CD8-positive, alpha-beta memory T cell (primary cell): ENCODE results near the gene CHKA. TPM values are rescaled to one million over a fixed set of nuclear protein-coding genes. Genes with fewer than 3 reads are reported as not detected.

Experiments
- CTCF ChIA-PET: fragments of 350-600 bp; sonication (Branson Sonifier 250); formaldehyde crosslinking; loops from one replicate; lab custom pipeline; 2021; ENCODE audit warnings: antibody characterized with exemption; lab: Charles Lee
- POLR2A ChIA-PET: fragments of 350-600 bp; sonication (Branson Sonifier 250); formaldehyde crosslinking; loops from one replicate; lab custom pipeline; 2021; ENCODE audit warnings: antibody characterized with exemption; lab: Charles Lee
- DNase-seq, 5 donors: peaks; one replicate each; pipeline versions ENCODE4 v3.0.0 to v3.0.0-alpha.2; 2020 to 2022; ENCODE audit warnings: mixed read lengths in 1 of 5
- H3K27ac ChIP-seq: one replicate; pipeline ENCODE4 v1.7.0; 2013; ENCODE audit warnings: low read depth, mild to moderate bottlenecking, low read length, moderate library complexity
- H3K27me3 ChIP-seq: 2 replicates; pipeline ENCODE4 v1.7.0; 2013; ENCODE audit warnings: low read length, mild to moderate bottlenecking; ENCODE audit not compliant: insufficient read depth, poor library complexity, severe bottlenecking
- H3K36me3 ChIP-seq: 2 replicates; pipeline ENCODE4 v1.7.0; 2013; ENCODE audit warnings: mild to moderate bottlenecking, low read length, moderate library complexity; ENCODE audit not compliant: insufficient read depth
- H3K4me1 ChIP-seq: 2 replicates; pipeline ENCODE4 v1.7.0; 2013; ENCODE audit warnings: mild to moderate bottlenecking, low read length, moderate library complexity; ENCODE audit not compliant: insufficient read depth
- H3K4me3 ChIP-seq: 2 replicates; pipeline ENCODE4 v1.7.0; 2013; ENCODE audit warnings: mild to moderate bottlenecking, low read length
- H3K9me3 ChIP-seq: 2 replicates; pipeline ENCODE4 v1.7.0; 2013; ENCODE audit warnings: mild to moderate bottlenecking, low read length
- H3K27ac Mint-ChIP-seq, 8 donors: one replicate each; pipeline ENCODE4 v1.8.0; 2020 to 2021; ENCODE audit warnings: mixed read lengths in 8 of 8, mild to moderate bottlenecking in 6 of 8, inconsistent platforms in 3 of 8, moderate library complexity in 3 of 8
- H3K27me3 Mint-ChIP-seq, 2 donors: one replicate each; pipeline ENCODE4 v1.8.0; 2020 to 2021; ENCODE audit warnings: mixed read lengths in 2 of 2, mild to moderate bottlenecking in 1 of 2, moderate library complexity in 1 of 2
- H3K36me3 Mint-ChIP-seq, 3 donors: one replicate each; pipeline ENCODE4 v1.8.0; 2020 to 2021; ENCODE audit warnings: mixed read lengths in 3 of 3, inconsistent platforms in 1 of 3, mild to moderate bottlenecking in 1 of 3
- H3K4me1 Mint-ChIP-seq, 3 donors: one replicate each; pipeline ENCODE4 v1.8.0; 2020 to 2021; ENCODE audit warnings: mixed read lengths in 3 of 3, inconsistent platforms in 1 of 3, mild to moderate bottlenecking in 1 of 3
- H3K4me3 Mint-ChIP-seq, 7 donors: one replicate each; pipeline ENCODE4 v1.8.0; 2020 to 2021; ENCODE audit warnings: mixed read lengths in 7 of 7, mild to moderate bottlenecking in 6 of 7, moderate library complexity in 4 of 7, inconsistent platforms in 2 of 7
- H3K9me3 Mint-ChIP-seq, 5 donors: one replicate each; pipeline ENCODE4 v1.8.0; 2020 to 2022; ENCODE audit warnings: mixed read lengths in 5 of 5, mild to moderate bottlenecking in 3 of 5, moderate library complexity in 2 of 5, inconsistent platforms in 1 of 5
- polyA plus RNA-seq: library from polyadenylated mRNA; unstranded; fragments of 300-500 nt; fragmentation: Illumina TruSeq; gene quantifications from one replicate; pipeline ENCODE4 v1.2.3, GENCODE V29; 2021
- total RNA-seq, 2 experiments: library from RNA; stranded (reverse); gene quantifications; one replicate each; pipeline ENCODE4 v1.2.3, GENCODE V29; 2021

The CHKA gene
- total and polyA plus RNA-seq, 3 experiments from 2014 or later, result 3.1 to 14.0 (median 11.6) TPM

DNA sequence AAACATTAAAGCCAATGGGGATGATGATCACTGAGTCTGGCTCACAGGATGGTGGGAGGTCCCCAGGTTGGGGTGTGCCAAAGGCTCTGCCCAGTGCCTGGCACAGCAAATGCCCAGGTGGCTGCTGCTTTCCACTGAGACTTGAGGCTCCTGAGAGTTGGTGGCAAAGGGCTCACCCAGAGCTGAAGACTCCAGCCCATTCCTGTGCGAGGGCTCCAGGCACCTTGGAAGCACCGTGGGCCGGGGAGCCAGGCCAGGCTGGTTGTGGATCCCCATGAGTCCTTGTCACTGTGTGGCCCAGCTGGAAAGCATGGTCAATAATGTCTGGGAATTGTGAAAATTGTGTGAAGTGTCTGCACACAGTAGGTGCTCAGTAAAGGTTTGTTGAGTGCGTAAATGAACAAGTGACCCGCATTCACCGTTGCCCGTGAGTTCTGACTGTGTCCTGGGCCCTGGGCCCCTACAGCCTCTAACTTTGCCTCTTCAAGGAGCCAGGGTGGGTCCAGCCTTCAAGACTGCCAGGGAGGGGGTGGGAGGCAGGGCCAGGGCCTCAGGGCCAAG is 114.5 kb downstream of the CHKA start:
- Mint-ChIP-seq H3K27me3 (peaks cover 0 to 4% of the 10 kb centered on the region in 2 donors), H3K9me3 (no peaks in the 10 kb centered on the region), H3K4me3 (peak overlapping the region in 5 of 7 donors; percentile 29 to 59 (median 32)), H3K27ac (no peak overlapping the region), H3K36me3 (no peaks in the 10 kb centered on the region), H3K4me1 (peaks cover 16 to 34% (median 16%) of the 10 kb centered on the region in 3 donors)
- CTCF ChIA-PET, result no interaction called here
- H3K36me3 ChIP-seq, result no peaks in the 10 kb centered on the region
- POLR2A ChIA-PET, result no interaction called here
- H3K27me3 ChIP-seq, result no peaks in the 10 kb centered on the region
- H3K9me3 ChIP-seq, result no peaks in the 10 kb centered on the region
- no peak overlapping the region for H3K4me3 ChIP-seq
- H3K4me1 ChIP-seq, result peaks cover 9% of the 10 kb centered on the region
- no peak for DNase-seq
- H3K27ac ChIP-seq, result no peak overlapping the region

DNA sequence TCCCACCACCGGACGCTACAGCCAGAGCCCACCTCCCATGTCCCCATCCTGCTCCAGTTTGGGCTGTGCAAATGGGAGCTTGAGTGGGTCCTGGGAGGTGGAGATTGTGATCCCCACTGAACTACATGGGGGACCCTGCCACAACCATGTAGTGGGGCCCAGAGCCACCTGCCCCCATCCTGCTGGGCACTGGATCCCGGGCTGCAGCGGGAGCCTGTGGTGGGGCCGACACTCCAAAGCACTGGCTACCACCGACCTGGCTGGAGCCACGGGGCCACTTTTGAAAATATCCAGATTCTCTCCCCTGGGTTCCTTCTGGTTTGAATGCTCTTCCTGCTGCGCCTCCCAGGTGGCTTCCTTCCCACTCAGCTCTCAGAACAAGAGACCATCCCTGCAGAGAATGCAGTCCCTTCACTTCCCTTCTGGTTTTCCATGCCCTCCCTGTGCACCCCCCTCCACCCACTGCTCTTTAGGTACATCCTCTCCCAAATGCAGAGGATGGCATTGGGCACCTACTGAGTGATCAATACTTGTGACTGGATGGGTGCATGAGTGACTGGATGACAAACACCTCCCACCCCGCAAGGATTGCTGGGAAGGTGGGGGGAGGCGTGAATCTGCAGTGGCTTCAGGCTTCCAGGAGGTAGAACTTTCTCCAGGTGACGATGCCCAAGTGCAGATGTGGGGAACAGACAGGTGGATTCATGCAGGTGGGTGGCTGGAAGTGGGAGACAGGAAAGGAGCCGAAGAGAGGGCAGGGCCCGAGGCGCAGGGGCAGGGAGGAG is 116.4 kb downstream of the CHKA start:
- Histone ChIP-seq H3K4me3 (peak overlapping the region; percentile 56), H3K4me1 (peaks cover 9% of the 10 kb centered on the region), H3K27ac (peak overlapping the region; percentile 51), H3K36me3 (no peaks in the 10 kb centered on the region), H3K27me3 (no peaks in the 10 kb centered on the region), H3K9me3 (no peaks in the 10 kb centered on the region)
- Mint-ChIP-seq H3K27ac (peak overlapping the region in 6 of 8 donors; percentile 78 to 91 (median 84)), H3K4me1 (peaks cover 16 to 36% (median 16%) of the 10 kb centered on the region in 3 donors), H3K9me3 (no peaks in the 10 kb centered on the region), H3K27me3 (no peaks in the 10 kb centered on the region), H3K4me3 (peak overlapping the region; percentile 83 to 92 (median 88)), H3K36me3 (no peaks in the 10 kb centered on the region)
- ChIA-PET CTCF (interaction anchor here (1.1 kb wide), 1 partner anchor 49 kb away, joined by 4 read pairs; no protein-coding TSS in a partner anchor), POLR2A (no interaction called here)
- DNase-seq, result no peak

DNA sequence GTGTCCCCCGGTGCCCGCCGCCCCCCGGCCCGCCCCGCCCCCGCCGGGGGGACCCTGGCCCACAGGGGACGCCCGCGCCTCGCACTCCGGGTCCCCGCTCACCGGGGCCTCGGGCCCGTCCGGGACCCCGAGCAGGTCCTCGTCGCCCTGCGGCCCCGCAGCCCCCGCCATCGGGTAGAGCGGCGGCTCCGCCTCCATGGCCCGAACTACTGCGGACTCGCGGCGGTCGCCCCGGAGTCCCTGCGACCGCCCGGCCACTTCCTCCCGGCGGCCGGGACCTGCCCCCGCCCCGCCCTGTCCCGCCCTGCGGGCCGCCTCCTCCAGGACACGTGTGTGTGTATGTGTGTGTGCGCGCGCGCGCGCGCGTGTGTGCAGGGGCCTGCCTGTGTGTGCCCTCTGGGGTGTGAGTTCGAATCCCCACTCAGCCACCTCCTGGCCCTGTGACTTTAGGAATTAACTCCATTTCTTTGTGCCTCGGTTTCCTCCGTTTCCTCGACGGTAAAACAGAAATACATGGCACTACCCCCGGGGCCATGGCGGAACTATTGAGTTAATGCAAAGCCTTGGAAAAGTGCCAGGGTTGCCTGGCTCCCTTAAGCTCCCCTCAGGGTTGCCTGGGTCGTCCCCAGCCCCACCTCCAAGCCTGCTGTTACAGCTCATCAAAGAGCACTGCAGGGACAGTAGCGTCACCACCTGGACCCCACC is 117.2 kb downstream of the CHKA start, which contains the start of gene UNC93B1:
Gene UNC93B1, minus strand, starts transcription at position 252 of the 705 bp plus-strand sequence. Its CDS starts 54 bp downstream, at position 198.
- POLR2A ChIA-PET, result interaction anchor here (1.6 kb wide), 1 partner anchor 35 kb away, joined by 4 read pairs; the partner anchor contains the start of gene TCIRG1

GRCh38 chr11:68002938-68003845 is 118.0 kb downstream of the CHKA start:
- Mint-ChIP-seq H3K27me3 (no peaks in the 10 kb centered on the region), H3K27ac (peak overlapping the region in 7 of 8 donors; percentile 64 to 91 (median 83)), H3K4me1 (peaks cover 21 to 34% (median 21%) of the 10 kb centered on the region in 3 donors), H3K4me3 (peak overlapping the region; percentile 71 to 87 (median 80)), H3K9me3 (no peaks in the 10 kb centered on the region), H3K36me3 (no peaks in the 10 kb centered on the region)
- H3K36me3 ChIP-seq, result no peaks in the 10 kb centered on the region
- peaks cover 9% of the 10 kb centered on the region for H3K4me1 ChIP-seq
- POLR2A ChIA-PET, result interaction anchor here (0.7 to 1.6 kb wide), 3 partner anchors 34 to 580 kb away, joined by 3 to 5 read pairs (median 4); partner anchors contain the start of gene TCIRG1
- H3K9me3 ChIP-seq, result no peaks in the 10 kb centered on the region
- DNase-seq, result peak; percentile 42 to 78 (median 63)
- no peak overlapping the region for H3K4me3 ChIP-seq
- H3K27me3 ChIP-seq, result no peaks in the 10 kb centered on the region
- H3K27ac ChIP-seq, result peak overlapping the region; percentile 51
- CTCF ChIA-PET, result no interaction called here

More for the DNA sequence above, 117.2 kb downstream of the CHKA start, which contains the start of gene UNC93B1:
- Histone ChIP-seq H3K9me3 (no peaks in the 10 kb centered on the region), H3K27ac (peak within 1 kb of the TSS; percentile 51), H3K36me3 (no peaks in the 10 kb centered on the region), H3K4me1 (peaks cover 9% of the 10 kb centered on the region), H3K27me3 (no peaks in the 10 kb centered on the region), H3K4me3 (peak within 1 kb of the TSS; percentile 56)
- no peaks in the 10 kb centered on the region for H3K9me3 Mint-ChIP-seq
- H3K36me3 Mint-ChIP-seq, result no peaks in the 10 kb centered on the region
- H3K4me3 Mint-ChIP-seq, result peak within 1 kb of the TSS; percentile 83 to 92 (median 88)
- CTCF ChIA-PET, result interaction anchor here (1.1 kb wide), 1 partner anchor 48 kb away, joined by 4 read pairs; no protein-coding TSS in a partner anchor
- DNase-seq, result peak; percentile 64 to 88 (median 69)
- H3K27me3 Mint-ChIP-seq, result no peaks in the 10 kb centered on the region
- H3K27ac Mint-ChIP-seq, result peak within 1 kb of the TSS; percentile 78 to 91 (median 86)
- peaks cover 16 to 29% (median 16%) of the 10 kb centered on the region in 3 donors for H3K4me1 Mint-ChIP-seq

Other genes starting within 250 kb of the CHKA start
- 10 to 100 TPM in 1 of 2 experiments, 1 to 10 TPM in 1; 9.8 to 11.1 TPM for gene UNC93B1, start 117.3 kb downstream of the CHKA start, total RNA-seq
- 26.5 TPM for gene UNC93B1, start 117.3 kb downstream of the CHKA start, polyA plus RNA-seq
- gene ALDH3B1, start 111.1 kb downstream of the CHKA start, total RNA-seq, result under 1 TPM; 0.20 to 0.33 TPM
- 0.12 TPM for gene ALDH3B1, start 111.1 kb downstream of the CHKA start, polyA plus RNA-seq
- gene NDUFS8, start 90.7 kb downstream of the CHKA start, total RNA-seq, result 100 to 1,000 TPM; 132 to 140 TPM
- 170 TPM for gene NDUFS8, start 90.7 kb downstream of the CHKA start, polyA plus RNA-seq
- gene TCIRG1, start 82.4 kb downstream of the CHKA start, total RNA-seq, result 100 to 1,000 TPM; 108 to 126 TPM
- 48.1 TPM for gene TCIRG1, start 82.4 kb downstream of the CHKA start, polyA plus RNA-seq
- gene KMT5B, start 91.9 kb upstream of the CHKA start, total RNA-seq, result 10 to 100 TPM; 21.9 to 22.6 TPM
- 49.1 TPM for gene KMT5B, start 91.9 kb upstream of the CHKA start, polyA plus RNA-seq
- gene C11orf24, start 150.6 kb upstream of the CHKA start, total RNA-seq, result 10 to 100 TPM; 46.9 to 49.8 TPM
- 15.7 TPM for gene C11orf24, start 150.6 kb upstream of the CHKA start, polyA plus RNA-seq
- 1 to 10 TPM; 7.5 to 9.9 TPM for gene LRP5, start 191.2 kb upstream of the CHKA start, total RNA-seq
- 0.68 TPM for gene LRP5, start 191.2 kb upstream of the CHKA start, polyA plus RNA-seq